ENCODE data around the gene TRAPPC4.
"Not testable (repeated sequence)": the region's sequence is repeated elsewhere in the genome, so short reads cannot be mapped to it uniquely, and the experiment has no call there.

The TRAPPC4 gene, protein sequence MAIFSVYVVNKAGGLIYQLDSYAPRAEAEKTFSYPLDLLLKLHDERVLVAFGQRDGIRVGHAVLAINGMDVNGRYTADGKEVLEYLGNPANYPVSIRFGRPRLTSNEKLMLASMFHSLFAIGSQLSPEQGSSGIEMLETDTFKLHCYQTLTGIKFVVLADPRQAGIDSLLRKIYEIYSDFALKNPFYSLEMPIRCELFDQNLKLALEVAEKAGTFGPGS

DNA sequence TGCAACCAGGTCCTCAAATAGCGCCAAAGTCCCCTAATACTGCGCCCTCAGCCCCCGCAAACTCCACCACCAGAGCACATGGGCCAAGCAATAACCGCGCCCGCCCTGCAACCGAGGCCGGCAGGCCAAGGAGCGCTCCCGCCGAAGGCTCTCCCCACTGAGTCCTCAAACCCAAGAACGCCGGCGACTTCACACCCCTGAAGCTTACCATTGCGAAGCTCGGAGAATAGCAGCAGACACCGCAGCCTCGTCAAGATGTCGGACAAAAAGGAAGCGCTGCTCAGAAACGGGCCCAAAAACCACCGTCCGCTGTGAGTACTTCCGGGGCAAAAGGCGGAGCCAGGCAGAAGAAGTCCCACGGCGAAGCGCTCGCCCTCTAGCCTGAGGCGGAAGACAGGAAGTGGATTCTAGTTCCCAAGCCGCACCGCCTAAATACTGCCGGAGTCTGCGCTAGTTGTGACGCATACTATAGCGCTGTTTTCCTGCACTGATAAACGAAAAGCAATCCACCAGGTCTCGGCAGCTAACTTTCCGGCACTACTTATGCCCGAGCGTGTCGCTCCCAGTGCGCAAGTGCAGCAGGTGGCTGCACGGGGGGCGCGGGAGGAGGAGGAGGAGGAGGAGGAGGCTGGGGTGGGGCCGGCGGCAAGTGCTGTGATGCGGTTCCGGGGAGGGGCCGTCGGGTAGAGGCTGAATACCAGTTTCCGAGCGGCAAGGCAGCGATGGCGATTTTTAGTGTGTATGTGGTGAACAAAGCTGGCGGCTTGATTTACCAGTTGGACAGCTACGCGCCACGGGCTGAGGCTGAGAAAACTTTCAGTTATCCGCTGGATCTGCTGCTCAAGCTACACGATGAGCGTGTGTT lies at the start of gene TRAPPC4, which contains the start of gene RPS25:
Gene TRAPPC4, plus strand, starts transcription at position 693 of the 865 bp plus-strand sequence. Its CDS starts 30 bp downstream, at position 723.
Gene RPS25, minus strand, starts transcription at position 270 of the 865 bp plus-strand sequence. Its CDS starts 59 bp downstream, at position 211.
- TF ChIP-seq MYC (IDR thresholded peaks at IDR 0.05; ENCODE audit: low read depth, low read length) (peak; percentile 82), POLR2A (IDR thresholded peaks at IDR 0.05; ENCODE audit: extremely low read depth, insufficient read length) (peak; percentile 93)
- TF ChIP-seq, protein P1, sequence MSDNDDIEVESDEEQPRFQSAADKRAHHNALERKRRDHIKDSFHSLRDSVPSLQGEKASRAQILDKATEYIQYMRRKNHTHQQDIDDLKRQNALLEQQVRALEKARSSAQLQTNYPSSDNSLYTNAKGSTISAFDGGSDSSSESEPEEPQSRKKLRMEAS (IDR thresholded peaks at IDR 0.05; ENCODE audit: low read depth, low read length) = peak; percentile 73
- TF ChIP-seq, protein P2, sequence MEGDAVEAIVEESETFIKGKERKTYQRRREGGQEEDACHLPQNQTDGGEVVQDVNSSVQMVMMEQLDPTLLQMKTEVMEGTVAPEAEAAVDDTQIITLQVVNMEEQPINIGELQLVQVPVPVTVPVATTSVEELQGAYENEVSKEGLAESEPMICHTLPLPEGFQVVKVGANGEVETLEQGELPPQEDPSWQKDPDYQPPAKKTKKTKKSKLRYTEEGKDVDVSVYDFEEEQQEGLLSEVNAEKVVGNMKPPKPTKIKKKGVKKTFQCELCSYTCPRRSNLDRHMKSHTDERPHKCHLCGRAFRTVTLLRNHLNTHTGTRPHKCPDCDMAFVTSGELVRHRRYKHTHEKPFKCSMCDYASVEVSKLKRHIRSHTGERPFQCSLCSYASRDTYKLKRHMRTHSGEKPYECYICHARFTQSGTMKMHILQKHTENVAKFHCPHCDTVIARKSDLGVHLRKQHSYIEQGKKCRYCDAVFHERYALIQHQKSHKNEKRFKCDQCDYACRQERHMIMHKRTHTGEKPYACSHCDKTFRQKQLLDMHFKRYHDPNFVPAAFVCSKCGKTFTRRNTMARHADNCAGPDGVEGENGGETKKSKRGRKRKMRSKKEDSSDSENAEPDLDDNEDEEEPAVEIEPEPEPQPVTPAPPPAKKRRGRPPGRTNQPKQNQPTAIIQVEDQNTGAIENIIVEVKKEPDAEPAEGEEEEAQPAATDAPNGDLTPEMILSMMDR (IDR thresholded peaks at IDR 0.05; ENCODE audit: low read depth, low read length) = no peak
- peak; percentile 99 for DNase-seq (ENCODE audit: low read depth)
- H3K4me3 ChIP-seq (ENCODE audit: low read depth, low read length) = peak within 1 kb of the TSS; percentile 100

DNA sequence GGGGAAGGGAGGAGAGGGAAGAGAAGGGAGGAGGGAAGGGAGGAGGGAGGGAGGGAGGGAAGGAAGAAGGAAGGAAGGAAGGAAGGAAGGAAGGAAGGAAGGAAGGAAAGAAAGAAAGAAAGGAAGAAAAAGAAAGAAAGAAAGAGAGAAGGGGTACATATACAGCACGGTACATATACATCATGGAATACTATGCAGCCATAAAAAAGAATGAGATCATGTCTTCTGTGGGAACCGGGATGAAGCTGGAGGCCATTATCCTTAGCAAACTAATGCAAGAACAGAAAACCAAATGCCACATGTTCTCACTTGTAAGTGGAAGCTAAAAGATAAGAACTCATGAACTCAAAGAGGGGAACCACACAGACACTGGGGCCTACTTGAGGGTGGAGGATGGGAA lies 49.1 kb upstream of the TRAPPC4 start:
- H3K4me3 ChIP-seq (ENCODE audit: low read depth, low read length); DNase-seq (ENCODE audit: low read depth): not testable (repeated sequence)

DNA sequence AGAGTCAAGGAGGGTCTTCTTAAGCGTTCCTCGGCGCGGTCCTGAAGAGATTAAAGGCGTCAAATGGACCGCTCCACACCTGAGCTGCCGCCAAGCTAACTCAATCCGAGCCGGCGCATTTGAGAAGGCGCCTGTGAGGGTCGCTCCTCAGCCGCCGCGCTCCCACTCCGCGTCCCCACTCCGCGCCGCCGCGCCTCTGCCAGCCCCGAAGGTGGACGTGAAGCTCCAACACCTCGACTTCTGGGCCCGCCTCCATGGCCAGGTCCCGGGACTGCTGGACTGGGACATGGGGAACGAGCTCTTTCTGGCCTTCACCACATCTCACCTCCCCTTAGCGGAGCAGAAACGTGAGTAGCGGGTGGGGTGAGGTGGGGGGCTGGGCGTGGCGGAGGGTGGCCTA lies 46.9 kb upstream of the TRAPPC4 start, which contains the start of gene FOXR1:
Gene FOXR1, plus strand, starts transcription at position 116 of the 400 bp plus-strand sequence. Its CDS starts 171 bp downstream, at position 287.
- DNase-seq (ENCODE audit: low read depth) = no peak
- TF ChIP-seq, protein P2 (IDR thresholded peaks at IDR 0.05; ENCODE audit: low read depth, low read length) = no peak
- H3K4me3 ChIP-seq (ENCODE audit: low read depth, low read length) = no peak within 1 kb of the TSS

DNA sequence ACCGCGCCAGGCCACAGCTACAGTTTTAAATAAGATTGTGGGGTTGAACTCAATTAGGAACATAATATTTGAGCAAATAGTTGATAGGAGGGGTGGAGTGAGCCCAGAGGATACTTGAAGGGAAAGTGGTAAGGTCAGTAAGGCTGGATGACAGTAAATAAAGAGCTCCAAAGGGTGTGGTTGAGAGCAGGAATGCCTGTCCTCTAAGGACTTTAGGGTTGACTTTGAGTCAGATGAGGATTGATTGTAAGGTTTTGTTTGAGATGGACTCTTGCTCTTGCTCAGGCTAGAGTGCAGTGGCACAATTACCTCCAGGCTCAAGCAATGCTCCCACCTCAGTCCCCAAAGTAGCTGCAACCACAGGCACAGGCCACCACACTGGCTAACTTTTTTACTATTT lies 44.6 kb upstream of the TRAPPC4 start:
- TF ChIP-seq, protein P1 (IDR thresholded peaks at IDR 0.05; ENCODE audit: low read depth, low read length) = no peak
- TF ChIP-seq POLR2A (IDR thresholded peaks at IDR 0.05; ENCODE audit: extremely low read depth, insufficient read length) = no peak
- no peak for DNase-seq (ENCODE audit: low read depth)
- H3K4me3 ChIP-seq (ENCODE audit: low read depth, low read length) = no peak overlapping the region

DNA sequence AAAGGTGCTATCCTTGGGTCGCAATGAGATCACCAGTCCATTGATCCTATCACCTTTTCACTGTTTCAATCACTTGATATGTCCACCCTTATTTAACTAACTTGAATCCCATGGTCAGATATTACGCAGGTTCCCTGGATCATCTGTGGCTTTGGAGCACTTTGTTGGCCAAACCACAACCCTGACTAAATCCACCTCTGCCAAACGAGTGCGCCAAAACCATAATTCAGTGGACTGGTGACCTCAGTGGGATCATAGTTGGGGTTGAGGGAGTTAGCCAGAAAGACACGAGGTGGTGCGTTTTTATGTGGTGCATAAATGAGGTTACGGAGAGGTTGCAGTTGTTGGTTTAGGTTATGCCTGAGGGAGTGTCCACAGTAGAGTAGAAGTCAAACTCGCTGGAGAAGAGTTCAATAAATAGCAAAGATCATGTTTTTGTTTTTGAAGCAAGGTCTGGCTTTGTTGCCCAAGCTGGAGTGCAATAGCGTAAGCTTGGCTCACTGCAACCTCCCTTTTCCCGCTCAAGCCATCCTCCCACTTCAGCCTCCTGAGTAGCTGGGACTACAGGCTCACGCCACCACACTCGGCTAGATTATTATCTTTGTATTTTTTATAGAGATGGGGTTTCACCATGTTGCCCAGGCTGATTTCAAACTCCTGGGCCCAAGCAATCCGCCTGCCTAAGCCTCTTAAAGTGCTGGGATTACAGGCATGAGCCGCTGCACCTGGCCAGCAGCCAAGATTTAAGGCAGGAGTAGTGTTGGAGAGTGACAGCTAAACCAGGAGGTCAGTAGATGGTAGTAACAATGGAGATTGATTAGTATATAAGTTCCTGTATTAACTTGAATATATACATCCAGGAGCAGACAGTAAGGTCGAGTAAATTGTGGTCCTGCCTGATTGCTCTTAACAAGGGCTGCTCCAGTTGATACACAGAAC lies 42.5 kb upstream of the TRAPPC4 start:
- no peak for DNase-seq (ENCODE audit: low read depth)
- no peak overlapping the region for H3K4me3 ChIP-seq (ENCODE audit: low read depth, low read length)
- TF ChIP-seq POLR2A (IDR thresholded peaks at IDR 0.05; ENCODE audit: extremely low read depth, insufficient read length) (no peak), MYC (IDR thresholded peaks at IDR 0.05; ENCODE audit: low read depth, low read length) (no peak)
- TF ChIP-seq, protein P2 (IDR thresholded peaks at IDR 0.05; ENCODE audit: low read depth, low read length) = no peak
- TF ChIP-seq, protein P1 (IDR thresholded peaks at IDR 0.05; ENCODE audit: low read depth, low read length) = no peak

DNA sequence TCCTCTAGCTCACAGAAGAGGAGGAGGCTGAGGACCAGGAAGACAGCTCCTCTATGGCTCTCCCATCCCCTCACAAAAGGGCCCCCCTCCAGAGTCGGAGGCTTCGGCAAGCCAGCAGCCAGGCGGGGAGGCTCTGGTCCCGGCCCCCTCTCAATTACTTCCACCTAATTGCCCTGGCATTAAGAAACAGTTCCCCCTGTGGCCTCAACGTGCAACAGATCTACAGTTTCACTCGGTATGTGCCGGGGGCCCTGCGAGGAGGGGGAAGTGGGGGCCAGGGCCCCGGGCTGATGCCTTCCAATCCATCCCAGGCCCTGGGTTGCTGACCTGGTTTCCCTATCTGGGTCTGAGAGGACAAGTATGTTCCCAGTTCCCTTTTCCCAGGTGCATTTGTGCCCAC lies 39.1 kb upstream of the TRAPPC4 start:
- no peak for DNase-seq (ENCODE audit: low read depth)
- TF ChIP-seq, protein P2 (IDR thresholded peaks at IDR 0.05; ENCODE audit: low read depth, low read length) = no peak
- TF ChIP-seq, protein P1 (IDR thresholded peaks at IDR 0.05; ENCODE audit: low read depth, low read length) = no peak
- no peak for TF ChIP-seq POLR2A (IDR thresholded peaks at IDR 0.05; ENCODE audit: extremely low read depth, insufficient read length)
- no peak for TF ChIP-seq MYC (IDR thresholded peaks at IDR 0.05; ENCODE audit: low read depth, low read length)
- H3K4me3 ChIP-seq (ENCODE audit: low read depth, low read length) = no peak overlapping the region
